Calu3 (cell line): ENCODE data around the gene CIRBP. TPM values are rescaled to one million over a fixed set of nuclear protein-coding genes. Genes with fewer than 3 reads are reported as not detected.

Source experiments
- BruUV-seq: library from RNA; stranded (reverse); fragments of 400-500 nt; replicated peaks from 2 replicates; lab custom pipeline; 2021; lab: Mats Ljungman, UMichigan
- CTCF ChIA-PET: fragments of 300-600 bp; sonication (Branson Sonifier 250); formaldehyde crosslinking; loops from one replicate; lab custom pipeline; 2022; ENCODE audit warnings: antibody characterized with exemption; lab: Charles Lee
- DNase-seq: peaks from one replicate; pipeline ENCODE4 v3.0.0; 2022
- H3K27ac Mint-ChIP-seq: one replicate; pipeline ENCODE4 v1.8.0; 2022; ENCODE audit warnings: mixed read lengths; ENCODE audit not compliant: unreplicated experiment
- H3K27me3 Mint-ChIP-seq: one replicate; pipeline ENCODE4 v1.8.0; 2022; ENCODE audit warnings: mixed read lengths; ENCODE audit not compliant: unreplicated experiment
- H3K36me3 Mint-ChIP-seq: one replicate; pipeline ENCODE4 v1.8.0; 2022; ENCODE audit warnings: mild to moderate bottlenecking, moderate library complexity, mixed read lengths; ENCODE audit not compliant: insufficient read depth, unreplicated experiment
- H3K4me1 Mint-ChIP-seq: one replicate; pipeline ENCODE4 v1.8.0; 2022; ENCODE audit warnings: mild to moderate bottlenecking, low read depth, mixed read lengths; ENCODE audit not compliant: unreplicated experiment
- H3K4me3 Mint-ChIP-seq: one replicate; pipeline ENCODE4 v1.8.0; 2022; ENCODE audit warnings: mild to moderate bottlenecking, low read depth, moderate library complexity, mixed read lengths; ENCODE audit not compliant: unreplicated experiment
- H3K9me3 Mint-ChIP-seq: one replicate; pipeline ENCODE4 v1.8.0; 2022; ENCODE audit warnings: low read depth, mixed read lengths; ENCODE audit not compliant: unreplicated experiment
- intact Hi-C: fragments of 100-400 bp; cut with micrococcal nuclease; formaldehyde crosslinking; loops from one replicate; pipeline ENCODE4 v1.10.0; 2022; ENCODE audit not compliant: unreplicated experiment
- total RNA-seq: library from RNA; stranded (reverse); gene quantifications from 2 replicates; pipeline ENCODE4 v1.2.3, GENCODE V29; 2022
- TF ChIP-seq, protein P1 (sequence below): fragments of 200-600 bp; IDR thresholded peaks from one replicate; pipeline ENCODE4 v1.8.0; 2022; ENCODE audit warnings: antibody characterized with exemption; ENCODE audit not compliant: unreplicated experiment

CIRBP gene
- total RNA-seq, 1 experiment from 2014 or later, result 102 TPM

GRCh38 chr19:1275260-1275975, 6.3 kb downstream of the CIRBP start, which contains the start of gene FAM174C:
Gene FAM174C (plus strand): TSS chr19:1275530. CDS start chr19:1275550, 20 bp downstream.
- H3K4me1 Mint-ChIP-seq, result peaks cover 12% of the 10 kb centered on the region
- DNase-seq, result peak; percentile 90
- intact Hi-C loops, result no loop called here
- H3K4me3 Mint-ChIP-seq, result peak within 1 kb of the TSS; percentile 73
- H3K9me3 Mint-ChIP-seq, result no peaks in the 10 kb centered on the region
- H3K27me3 Mint-ChIP-seq, result no peaks in the 10 kb centered on the region
- peaks cover 73% of the 10 kb centered on the region for H3K36me3 Mint-ChIP-seq
- H3K27ac Mint-ChIP-seq, result peak within 1 kb of the TSS; percentile 65
- TF ChIP-seq, protein P1, sequence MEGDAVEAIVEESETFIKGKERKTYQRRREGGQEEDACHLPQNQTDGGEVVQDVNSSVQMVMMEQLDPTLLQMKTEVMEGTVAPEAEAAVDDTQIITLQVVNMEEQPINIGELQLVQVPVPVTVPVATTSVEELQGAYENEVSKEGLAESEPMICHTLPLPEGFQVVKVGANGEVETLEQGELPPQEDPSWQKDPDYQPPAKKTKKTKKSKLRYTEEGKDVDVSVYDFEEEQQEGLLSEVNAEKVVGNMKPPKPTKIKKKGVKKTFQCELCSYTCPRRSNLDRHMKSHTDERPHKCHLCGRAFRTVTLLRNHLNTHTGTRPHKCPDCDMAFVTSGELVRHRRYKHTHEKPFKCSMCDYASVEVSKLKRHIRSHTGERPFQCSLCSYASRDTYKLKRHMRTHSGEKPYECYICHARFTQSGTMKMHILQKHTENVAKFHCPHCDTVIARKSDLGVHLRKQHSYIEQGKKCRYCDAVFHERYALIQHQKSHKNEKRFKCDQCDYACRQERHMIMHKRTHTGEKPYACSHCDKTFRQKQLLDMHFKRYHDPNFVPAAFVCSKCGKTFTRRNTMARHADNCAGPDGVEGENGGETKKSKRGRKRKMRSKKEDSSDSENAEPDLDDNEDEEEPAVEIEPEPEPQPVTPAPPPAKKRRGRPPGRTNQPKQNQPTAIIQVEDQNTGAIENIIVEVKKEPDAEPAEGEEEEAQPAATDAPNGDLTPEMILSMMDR, result no peak
- CTCF ChIA-PET, result interaction anchor here (0.6 to 1.0 kb wide), 2 partner anchors 16 to 31 kb away, joined by 5 to 9 read pairs; no protein-coding TSS in a partner anchor
- BruUV-seq, result no TSS peak

GRCh38 chr19:1275976-1276627, 7.0 kb downstream of the CIRBP start:
- H3K27me3 Mint-ChIP-seq, result no peaks in the 10 kb centered on the region
- TSS peak; percentile 11 for BruUV-seq
- no peaks in the 10 kb centered on the region for H3K9me3 Mint-ChIP-seq
- H3K27ac Mint-ChIP-seq, result peak overlapping the region; percentile 65
- H3K4me1 Mint-ChIP-seq, result peaks cover 5% of the 10 kb centered on the region
- DNase-seq, result no peak
- H3K36me3 Mint-ChIP-seq, result peaks cover 66% of the 10 kb centered on the region
- intact Hi-C loops, result no loop called here
- CTCF ChIA-PET, result no interaction called here
- TF ChIP-seq, protein P1, result no peak
- H3K4me3 Mint-ChIP-seq, result peak overlapping the region; percentile 73

- peak overlapping the region; percentile 65 for H3K27ac Mint-ChIP-seq
- TF ChIP-seq, protein P1, result no peak
- DNase-seq, result no peak
- no peaks in the 10 kb centered on the region for H3K9me3 Mint-ChIP-seq
- CTCF ChIA-PET, result no interaction called here
- intact Hi-C loops, result no loop called here
- peaks cover 61% of the 10 kb centered on the region for H3K36me3 Mint-ChIP-seq
- H3K4me3 Mint-ChIP-seq, result peak overlapping the region; percentile 73
- BruUV-seq, result no TSS peak
- H3K27me3 Mint-ChIP-seq, result no peaks in the 10 kb centered on the region
- H3K4me1 Mint-ChIP-seq, result no peaks in the 10 kb centered on the region
Measured at GRCh38 chr19:1276628-1277022, 7.5 kb downstream of the CIRBP start.

DNA sequence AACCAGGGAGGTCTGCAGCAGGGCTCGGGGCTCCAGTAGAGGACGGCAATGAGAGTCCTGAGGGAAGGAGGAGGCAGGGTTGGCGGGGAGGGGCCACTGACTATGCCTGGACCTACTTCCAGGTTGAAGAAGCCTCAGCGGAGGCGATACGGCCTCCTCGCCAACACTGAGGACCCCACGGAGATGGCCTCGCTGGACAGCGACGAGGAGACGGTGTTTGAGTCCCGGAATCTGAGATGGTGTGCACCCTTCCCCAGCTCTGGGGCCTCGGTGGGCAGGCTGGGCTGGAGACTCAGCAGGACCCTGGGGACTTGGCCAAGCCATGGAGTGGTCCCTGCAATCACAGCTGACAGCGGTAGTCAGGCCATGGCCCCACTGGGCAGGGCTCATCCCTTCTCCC, 7.9 kb downstream of the CIRBP start:
- no peaks in the 10 kb centered on the region for H3K27me3 Mint-ChIP-seq
- H3K27ac Mint-ChIP-seq, result peak overlapping the region; percentile 65
- intact Hi-C loops, result no loop called here
- H3K36me3 Mint-ChIP-seq, result peaks cover 58% of the 10 kb centered on the region
- CTCF ChIA-PET, result interaction anchor here (0.6 kb wide), 1 partner anchor 24 kb away, joined by 4 read pairs; no protein-coding TSS in a partner anchor
- BruUV-seq, result no TSS peak
- peak overlapping the region; percentile 73 for H3K4me3 Mint-ChIP-seq
- no peaks in the 10 kb centered on the region for H3K9me3 Mint-ChIP-seq
- no peaks in the 10 kb centered on the region for H3K4me1 Mint-ChIP-seq
- DNase-seq, result no peak
- TF ChIP-seq, protein P1, result no peak
